NCI-H1436 treated with DMSO at 0.1 percent for 48 hours (cell line): ENCODE data around the gene TLL2.

ENCODE experiments used
- DNase-seq: peaks from one replicate; lab custom pipeline; 2025; lab: John Stamatoyannopoulos, UW

The TLL2 gene

DNA sequence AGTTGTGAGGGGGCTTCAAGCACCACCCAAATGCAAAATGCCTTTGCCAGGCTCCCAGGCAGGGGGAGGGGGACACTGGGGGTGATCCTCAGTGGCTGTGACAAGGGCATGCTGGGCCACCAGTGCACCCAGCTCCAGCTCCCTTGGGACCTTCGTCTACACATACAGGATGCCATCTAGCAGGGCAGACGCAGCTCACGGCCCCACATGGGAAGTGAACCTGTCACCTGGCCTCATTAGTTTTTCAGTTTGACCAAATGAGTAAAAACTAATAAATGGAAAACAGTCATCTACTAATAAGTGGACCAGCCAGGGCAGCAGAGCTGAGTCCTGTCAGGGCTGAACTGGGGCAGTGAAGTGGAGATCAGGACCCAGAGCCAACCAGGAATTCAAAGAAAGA lies 50.2 kb downstream of the TLL2 start:
- DNase-seq: no peak

DNA sequence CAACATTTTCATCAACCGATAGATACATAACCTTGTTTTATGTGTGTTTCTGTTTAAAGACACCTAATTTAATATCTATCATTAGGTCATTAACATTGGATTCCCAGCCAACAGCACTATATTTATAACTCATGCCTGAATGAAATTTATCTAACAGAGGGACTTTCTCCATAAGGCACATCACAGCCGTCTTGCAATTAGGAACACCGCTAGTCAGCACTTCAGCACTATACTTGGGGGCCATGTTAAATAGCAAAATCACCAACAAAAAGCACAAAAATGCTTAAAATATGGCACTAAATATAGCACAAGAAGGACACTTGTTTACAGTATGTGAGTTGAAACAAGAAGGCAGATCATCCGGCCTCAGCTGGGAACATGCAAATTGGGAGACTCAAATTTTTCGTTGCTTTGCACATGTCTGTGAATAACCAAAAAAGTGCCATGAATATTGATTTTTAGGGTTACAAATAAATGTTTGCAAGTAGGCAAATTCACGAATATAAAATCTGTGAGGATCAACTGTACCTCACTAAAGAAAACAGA lies 51.0 kb downstream of the TLL2 start:
- DNase-seq: no peak

DNA sequence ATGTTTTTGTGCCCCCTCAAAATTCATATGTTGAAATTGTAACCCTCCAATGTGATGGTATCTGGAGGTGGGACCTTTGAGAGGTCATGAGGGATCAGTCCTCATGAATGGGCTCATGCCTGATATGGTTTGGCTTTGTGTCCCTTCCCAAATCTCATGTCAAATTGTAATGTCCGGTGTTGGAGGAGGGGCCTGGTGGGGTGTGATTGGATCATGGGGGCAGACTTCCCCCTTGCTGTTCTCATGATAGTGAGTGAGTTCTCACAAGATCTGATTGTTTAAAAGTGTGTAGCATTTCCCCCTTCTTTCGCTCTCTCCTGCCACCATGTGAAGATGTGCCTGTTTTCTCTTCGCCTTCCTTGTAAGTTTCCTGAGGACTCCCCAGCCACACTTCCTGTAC lies 53.4 kb downstream of the TLL2 start:
- DNase-seq: no peak

DNA sequence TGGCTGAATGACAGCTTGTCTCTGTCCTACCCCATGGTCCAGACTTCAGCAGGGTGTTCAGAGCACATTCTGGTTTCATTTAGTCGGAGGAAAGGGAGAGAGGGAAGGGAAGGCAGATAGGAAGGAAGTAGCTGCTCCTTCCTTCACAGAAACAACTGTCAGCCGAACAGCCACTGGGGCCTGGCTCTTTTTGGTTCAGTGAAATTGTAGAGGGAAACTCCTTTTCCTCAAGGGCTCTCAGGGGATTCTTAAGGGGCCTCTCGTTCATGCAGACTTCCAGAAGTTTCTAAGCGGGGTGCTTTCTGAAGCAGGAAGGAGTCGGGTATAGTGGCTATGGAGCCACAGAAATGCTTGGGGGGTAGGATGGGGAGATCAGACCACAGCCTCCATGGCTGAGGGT lies 56.4 kb downstream of the TLL2 start:
- no peak for DNase-seq

DNA sequence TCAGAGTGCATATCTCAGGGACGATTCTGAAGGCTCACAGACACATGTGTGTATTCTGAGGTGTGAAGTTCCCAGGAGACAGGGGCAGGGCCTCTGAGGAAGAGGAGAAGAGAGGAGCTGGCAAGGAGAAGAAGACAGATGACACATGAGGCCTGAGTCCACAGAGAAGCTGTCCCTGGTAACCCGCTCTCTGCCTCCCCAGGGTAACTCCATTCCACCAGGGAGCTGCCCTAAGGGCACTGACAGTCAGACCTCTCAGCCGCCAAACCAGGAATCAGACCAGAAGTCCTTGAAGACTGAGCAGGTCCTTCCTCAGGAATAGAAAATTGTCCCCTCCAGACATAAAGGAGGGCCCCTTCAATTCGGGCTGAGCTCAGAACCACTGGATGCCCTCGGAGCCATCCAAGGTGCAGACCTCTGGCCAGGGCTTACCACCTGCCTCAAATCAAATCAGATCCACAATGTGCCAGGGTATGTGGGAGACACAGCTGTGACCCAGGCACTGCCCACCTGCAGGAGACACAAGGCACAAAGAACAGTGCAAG lies 57.4 kb downstream of the TLL2 start:
- DNase-seq: no peak

DNA sequence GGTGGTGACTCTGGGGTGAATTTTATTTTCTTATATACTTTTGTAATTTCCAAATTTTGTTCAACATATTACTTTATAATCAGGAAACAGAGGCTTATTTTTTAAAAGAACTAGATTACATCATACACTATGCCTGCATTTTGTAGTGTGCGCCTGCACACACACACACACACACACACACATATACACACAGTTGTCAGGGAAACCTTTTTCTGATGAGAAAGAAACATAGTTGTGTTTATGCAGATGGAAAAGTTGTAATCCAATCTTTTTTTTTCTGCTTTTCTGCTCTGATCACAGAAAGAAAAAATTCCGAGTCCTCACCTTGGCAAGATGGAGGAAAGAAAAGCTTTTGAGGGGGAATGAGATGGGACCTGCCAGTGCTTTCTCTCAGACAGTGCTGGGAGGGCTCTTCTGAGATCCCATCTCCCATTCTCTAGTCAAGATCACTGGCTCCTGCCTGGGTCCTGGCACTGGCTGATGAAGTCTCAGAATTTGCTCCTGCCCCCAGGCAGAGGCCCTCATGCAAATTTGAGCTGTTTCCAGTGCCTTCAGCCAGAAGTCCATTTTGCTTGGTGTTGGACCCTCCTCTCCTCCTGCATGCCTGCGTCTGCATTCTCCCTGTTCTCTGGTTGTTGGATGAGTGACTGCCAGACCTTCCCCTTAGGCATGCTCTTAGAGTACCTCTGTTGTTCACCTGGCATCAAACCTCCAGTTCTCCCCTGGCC lies 59.7 kb downstream of the TLL2 start:
- no peak for DNase-seq

- DNase-seq: no peak
These were observed 61.1 kb downstream of the TLL2 start for GRCh38 chr10:96452494-96453153.

GRCh38 chr10:96450529-96451207 lies 63.1 kb downstream of the TLL2 start:
- DNase-seq: no peak

- no peak for DNase-seq
These were observed 65.2 kb downstream of the TLL2 start for GRCh38 chr10:96448558-96448957.

DNA sequence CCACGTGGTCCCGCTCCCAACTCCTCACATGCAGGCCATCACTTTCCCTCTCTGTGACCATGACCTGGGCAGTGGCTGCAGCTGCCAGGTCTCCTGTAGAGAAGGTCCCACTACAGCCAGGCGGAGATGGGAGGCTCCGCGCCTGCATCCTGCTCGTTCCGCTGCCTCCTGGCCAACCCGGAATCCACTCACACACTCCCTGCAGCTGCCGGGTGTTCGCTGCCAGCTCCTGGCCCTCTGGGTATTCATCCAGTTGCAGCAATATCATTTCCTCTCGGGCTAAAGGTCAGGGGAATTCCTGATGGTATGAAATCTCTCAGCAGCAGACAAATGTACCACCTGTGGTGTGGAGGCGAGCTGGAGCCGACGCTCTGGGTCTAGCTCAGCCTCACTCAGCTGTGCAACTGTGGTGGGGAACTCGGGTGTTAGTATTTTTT lies 65.7 kb downstream of the TLL2 start:
- no peak for DNase-seq

GRCh38 chr10:96446966-96447596 lies 66.6 kb downstream of the TLL2 start:
- DNase-seq: no peak

DNA sequence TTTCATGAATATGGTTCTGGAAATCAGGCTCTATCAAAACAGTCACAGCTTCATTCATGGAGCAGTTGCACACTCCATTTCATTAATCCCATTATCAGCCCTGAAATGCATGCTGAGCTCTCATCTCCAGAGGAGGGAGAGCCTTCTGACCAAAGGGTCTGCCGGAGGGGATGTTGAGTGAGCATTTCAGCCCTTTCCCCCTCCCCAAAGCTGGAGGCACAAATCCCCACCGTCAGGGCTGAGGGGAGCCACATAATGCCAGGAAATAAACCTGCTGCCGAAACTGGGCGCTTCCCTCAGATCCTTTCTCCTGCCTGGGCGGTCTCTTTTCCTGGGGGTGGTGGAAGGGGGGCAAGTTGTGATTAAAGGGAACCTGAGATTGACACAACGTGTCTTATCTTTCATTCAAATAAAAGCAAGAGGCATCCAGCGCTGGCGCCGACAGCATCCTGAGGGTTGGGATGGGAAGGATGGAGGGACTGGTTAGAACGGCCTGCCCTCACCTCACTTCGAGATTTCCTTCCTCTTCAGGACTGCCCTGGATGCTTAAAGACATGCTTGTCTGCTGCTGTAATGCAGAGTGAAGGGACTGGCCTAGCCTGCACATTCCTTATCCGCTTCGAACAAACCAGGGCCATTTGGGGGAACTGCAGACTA lies 71.6 kb downstream of the TLL2 start:
- no peak for DNase-seq

GRCh38 chr10:96441322-96441885 lies 72.3 kb downstream of the TLL2 start:
- DNase-seq: no peak

GRCh38 chr10:96440361-96441292 lies 73.1 kb downstream of the TLL2 start:
- DNase-seq: no peak

- no peak for DNase-seq
These were observed 74.0 kb downstream of the TLL2 start for GRCh38 chr10:96439725-96440124.

DNA sequence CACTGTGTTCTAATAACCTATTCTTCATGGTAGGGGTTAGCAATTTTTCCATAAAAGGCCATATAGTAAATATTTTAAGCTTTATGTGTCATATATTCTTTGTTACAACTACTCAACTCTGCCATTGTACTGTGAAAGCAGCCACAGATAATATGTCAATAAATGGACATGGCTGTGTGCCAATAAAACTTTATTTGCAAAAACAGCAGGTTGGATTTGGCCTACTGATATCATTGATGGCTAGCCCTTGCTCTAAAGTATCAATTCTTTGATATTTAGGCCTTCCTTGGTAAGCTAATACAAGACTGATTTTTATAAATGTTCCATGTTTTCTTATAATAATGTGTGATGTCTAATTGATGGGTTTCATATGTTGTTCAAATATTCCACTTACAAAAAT lies 77.7 kb downstream of the TLL2 start:
- no peak for DNase-seq

- no peak for DNase-seq
These were observed 82.3 kb downstream of the TLL2 start for GRCh38 chr10:96431211-96431970.

DNA sequence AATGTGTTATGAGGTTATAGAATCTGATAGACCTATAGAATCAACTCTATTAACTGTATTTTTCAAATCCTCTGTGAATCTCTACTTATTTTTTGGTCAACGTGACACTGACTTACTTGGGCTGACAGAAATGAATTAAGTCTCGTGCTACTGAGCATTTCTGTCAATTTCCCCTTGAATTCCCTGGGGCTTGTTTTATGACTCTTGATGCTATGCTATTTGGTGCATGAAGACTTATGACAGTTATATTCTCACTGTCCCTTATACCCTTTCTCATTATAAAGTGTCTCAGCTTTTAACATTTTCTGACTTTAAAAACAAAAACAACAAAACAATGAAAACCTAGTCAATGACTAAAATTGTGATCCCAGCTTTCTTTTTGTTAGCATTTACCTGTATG lies 86.4 kb downstream of the TLL2 start:
- no peak for DNase-seq

- no peak for DNase-seq
These were observed 91.2 kb downstream of the TLL2 start for GRCh38 chr10:96422525-96422924.
